Activated T-cell treated with anti-CD3 and anti-CD28 coated beads, Interleukin-2, amount 50 U/mL, for 24 hours (primary cell): Measurements from ENCODE around the gene FCAMR.
"Not testable (repeated sequence)": the region's sequence is repeated elsewhere in the genome, so short reads cannot be mapped to it uniquely, and the experiment has no call there.

Source experiments
- DNase-seq: peaks from one replicate; pipeline ENCODE4 v3.0.0-alpha.2; 2020
- H3K27ac Mint-ChIP-seq: 2 replicates; pipeline ENCODE4 v1.8.0; 2020; ENCODE audit warnings: mild to moderate bottlenecking, mixed read lengths
- H3K27me3 Mint-ChIP-seq: 2 replicates; pipeline ENCODE4 v1.8.0; 2020; ENCODE audit warnings: mixed read lengths
- H3K36me3 Mint-ChIP-seq: 2 replicates; pipeline ENCODE4 v1.8.0; 2020; ENCODE audit warnings: low read depth, mixed read lengths
- H3K4me1 Mint-ChIP-seq: 2 replicates; pipeline ENCODE4 v1.8.0; 2020; ENCODE audit warnings: low read depth, mixed read lengths
- H3K4me3 Mint-ChIP-seq: 2 replicates; pipeline ENCODE4 v1.8.0; 2020; ENCODE audit warnings: mild to moderate bottlenecking, moderate library complexity, mixed read lengths
- H3K9me3 Mint-ChIP-seq: 2 replicates; pipeline ENCODE4 v1.8.0; 2020; ENCODE audit warnings: mixed read lengths

FCAMR gene

DNA sequence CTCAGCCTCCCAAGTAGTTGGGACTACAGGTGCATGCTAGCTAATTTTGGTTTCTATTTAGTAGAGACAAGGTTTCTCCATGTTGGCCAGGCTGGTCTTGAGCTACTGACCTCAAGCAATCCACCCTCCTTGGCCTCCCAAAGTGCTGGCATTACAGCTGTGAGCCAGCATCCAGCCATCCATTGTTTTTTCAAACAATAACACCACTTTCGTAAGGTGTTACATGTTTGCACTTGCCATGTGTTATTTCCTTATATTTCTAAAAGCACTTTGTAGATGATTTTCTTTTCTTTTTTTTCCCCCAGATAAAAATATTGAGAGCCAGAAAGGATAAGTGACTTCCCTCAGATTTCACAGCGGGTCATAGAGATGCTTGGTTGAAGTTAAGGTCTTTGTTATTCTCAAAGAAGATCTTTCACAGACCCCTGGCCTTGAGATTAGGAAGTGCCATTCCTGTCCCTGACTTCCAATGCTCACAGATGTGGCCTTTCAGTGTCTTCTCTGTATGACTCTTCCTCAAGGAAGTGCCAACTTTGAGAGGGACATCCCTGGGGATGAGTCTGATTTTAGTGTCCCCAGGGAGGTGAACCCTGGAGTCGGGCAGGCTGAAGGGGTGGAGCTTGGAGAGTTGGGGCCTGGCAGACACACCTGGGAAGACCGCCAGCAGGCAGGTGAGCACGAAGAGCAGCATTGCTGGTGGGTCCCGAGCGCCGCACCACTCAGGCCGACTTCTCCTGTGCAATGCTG, 30.2 kb downstream of the FCAMR start:
- no peak overlapping the region for H3K27ac Mint-ChIP-seq
- no peak for DNase-seq
- no peaks in the 10 kb centered on the region for H3K4me1 Mint-ChIP-seq
- H3K27me3 Mint-ChIP-seq: no peaks in the 10 kb centered on the region
- H3K9me3 Mint-ChIP-seq: no peaks in the 10 kb centered on the region
- H3K4me3 Mint-ChIP-seq: no peak overlapping the region
- H3K36me3 Mint-ChIP-seq: no peaks in the 10 kb centered on the region

DNA sequence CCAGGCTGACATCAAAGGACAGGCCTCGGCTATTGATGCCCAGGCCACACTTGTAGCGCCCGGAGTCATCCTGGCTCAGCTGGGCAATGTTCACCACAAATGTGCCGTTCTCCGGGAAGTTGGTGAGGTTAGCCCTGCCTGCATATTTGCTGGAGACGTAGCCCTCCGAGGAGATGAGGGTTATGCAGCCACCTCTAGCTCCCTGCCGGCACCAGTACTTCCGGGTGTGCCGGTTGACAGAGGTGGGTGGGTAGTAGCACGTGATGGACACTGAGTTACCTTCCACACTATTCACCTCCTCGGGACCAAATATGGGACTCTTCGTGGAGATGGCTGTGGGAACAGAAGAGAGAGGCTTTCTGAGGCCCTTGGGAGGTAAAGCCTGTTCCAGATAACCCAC, 31.1 kb downstream of the FCAMR start:
- no peaks in the 10 kb centered on the region for H3K9me3 Mint-ChIP-seq
- H3K36me3 Mint-ChIP-seq: no peaks in the 10 kb centered on the region
- no peaks in the 10 kb centered on the region for H3K4me1 Mint-ChIP-seq
- H3K27ac Mint-ChIP-seq: no peak overlapping the region
- H3K4me3 Mint-ChIP-seq: no peak overlapping the region
- no peak for DNase-seq
- H3K27me3 Mint-ChIP-seq: no peaks in the 10 kb centered on the region

DNA sequence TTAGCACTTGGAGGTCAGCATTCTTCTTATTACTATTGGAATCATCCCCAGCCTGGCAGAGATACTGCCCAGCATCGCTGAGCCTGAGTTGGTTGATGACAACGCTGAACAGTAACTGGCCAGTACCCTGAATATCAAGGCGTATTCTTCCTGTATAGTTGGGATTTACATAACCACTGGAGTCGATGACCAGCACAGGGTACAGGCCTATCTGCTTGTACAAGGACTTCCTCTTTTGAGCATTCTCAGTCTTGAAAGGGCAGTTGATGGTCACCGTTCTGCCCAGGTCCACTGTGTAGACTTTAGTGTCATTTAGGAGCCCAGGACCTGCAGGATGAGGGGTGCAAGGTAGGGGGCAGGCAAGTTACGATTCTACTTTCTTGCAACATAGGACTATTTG, 32.8 kb downstream of the FCAMR start:
- DNase-seq: no peak

DNA sequence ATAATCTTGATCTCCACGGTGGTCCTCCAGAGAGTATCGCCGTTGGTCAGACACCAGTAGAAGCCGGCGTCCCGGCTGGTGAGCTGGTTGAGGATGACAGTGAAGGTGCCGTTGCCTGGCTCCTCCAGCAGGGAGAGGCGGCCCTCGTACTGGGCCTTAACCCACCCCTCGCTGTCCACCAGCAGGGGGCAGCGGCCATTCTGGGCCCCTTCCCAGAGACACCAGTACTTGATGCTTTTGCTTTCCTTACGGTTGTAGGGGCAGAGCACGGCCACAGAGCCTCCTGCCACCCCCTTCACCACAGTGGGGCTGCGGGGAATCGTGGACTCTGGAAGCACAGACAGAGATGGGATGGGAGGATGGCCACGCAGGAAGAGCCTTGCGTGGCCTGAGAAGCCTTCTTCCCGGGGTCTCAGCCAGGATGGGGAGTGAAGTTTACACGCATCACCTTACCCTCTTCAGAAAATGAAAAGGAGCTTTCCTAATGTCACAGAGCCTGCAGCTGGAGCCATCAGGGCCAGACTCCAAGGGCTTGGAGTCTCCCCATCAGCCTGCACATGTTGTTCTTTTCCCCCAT, 34.7 kb downstream of the FCAMR start:
- peak; percentile 65 for DNase-seq
- H3K27me3 Mint-ChIP-seq: no peaks in the 10 kb centered on the region
- no peaks in the 10 kb centered on the region for H3K9me3 Mint-ChIP-seq
- peaks cover 30% of the 10 kb centered on the region for H3K4me1 Mint-ChIP-seq
- H3K4me3 Mint-ChIP-seq: no peak overlapping the region
- H3K27ac Mint-ChIP-seq: no peak overlapping the region
- H3K36me3 Mint-ChIP-seq: no peaks in the 10 kb centered on the region

More for the DNA sequence above, 32.8 kb downstream of the FCAMR start:
- no peaks in the 10 kb centered on the region for H3K36me3 Mint-ChIP-seq
- no peaks in the 10 kb centered on the region for H3K27me3 Mint-ChIP-seq
- H3K4me3 Mint-ChIP-seq: no peak overlapping the region
- H3K4me1 Mint-ChIP-seq: peaks cover 11% of the 10 kb centered on the region
- H3K27ac Mint-ChIP-seq: no peak overlapping the region
- no peaks in the 10 kb centered on the region for H3K9me3 Mint-ChIP-seq

DNA sequence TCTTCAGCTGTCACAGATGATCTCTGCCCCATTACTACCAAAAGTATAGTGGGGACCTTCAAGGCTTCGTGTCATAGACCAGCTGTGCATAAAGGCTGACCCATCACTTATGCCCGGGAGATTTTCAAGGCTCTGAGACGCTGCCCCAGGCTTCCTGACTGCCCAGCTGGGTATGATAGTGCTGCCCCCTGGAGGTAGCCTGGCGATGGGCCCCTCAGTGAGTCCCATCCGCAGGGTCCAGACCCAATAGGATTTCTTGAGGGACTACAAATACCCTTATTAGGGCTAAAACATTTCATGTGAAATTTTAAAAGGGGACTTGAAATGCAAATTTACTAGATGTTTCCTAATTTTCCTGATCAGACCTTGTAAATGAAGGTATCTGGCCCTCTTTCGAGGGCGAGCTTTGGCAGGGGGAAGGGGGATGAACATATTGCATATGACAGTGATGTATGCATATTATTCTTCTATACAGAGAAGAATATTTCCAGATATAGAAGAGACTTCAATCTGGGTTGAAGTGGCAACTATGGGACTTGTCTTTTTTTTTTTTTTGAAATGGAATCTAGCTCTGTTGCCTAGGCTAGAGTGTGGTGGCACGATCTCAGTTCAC, 36.8 kb downstream of the FCAMR start:
- peak; percentile 81 for DNase-seq
- no peak overlapping the region for H3K4me3 Mint-ChIP-seq
- H3K9me3 Mint-ChIP-seq: no peaks in the 10 kb centered on the region
- no peak overlapping the region for H3K27ac Mint-ChIP-seq
- no peaks in the 10 kb centered on the region for H3K36me3 Mint-ChIP-seq
- peaks cover 44% of the 10 kb centered on the region for H3K4me1 Mint-ChIP-seq
- H3K27me3 Mint-ChIP-seq: no peaks in the 10 kb centered on the region

DNA sequence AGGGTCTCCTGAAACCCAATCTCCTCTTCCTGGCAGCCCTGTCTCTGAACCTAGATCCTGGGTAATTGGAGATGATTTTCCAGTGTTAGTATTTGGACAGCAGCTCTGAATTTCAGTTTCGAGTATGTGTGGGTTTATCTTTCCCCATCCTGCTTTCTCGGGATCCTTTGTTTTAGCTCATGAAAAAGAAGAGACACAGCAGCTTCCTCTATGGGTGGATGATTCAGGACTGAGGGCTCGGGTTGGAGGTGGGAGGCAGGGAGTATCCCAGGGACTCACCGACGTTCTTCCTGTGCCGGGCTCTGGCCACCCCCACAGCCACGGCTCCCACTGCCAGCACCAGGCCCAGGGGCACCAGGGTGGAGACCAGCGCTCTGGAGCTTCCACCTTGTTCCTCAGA, 38.1 kb downstream of the FCAMR start:
- H3K36me3 Mint-ChIP-seq: no peaks in the 10 kb centered on the region
- no peaks in the 10 kb centered on the region for H3K9me3 Mint-ChIP-seq
- no peak overlapping the region for H3K27ac Mint-ChIP-seq
- no peak overlapping the region for H3K4me3 Mint-ChIP-seq
- no peaks in the 10 kb centered on the region for H3K27me3 Mint-ChIP-seq
- peaks cover 54% of the 10 kb centered on the region for H3K4me1 Mint-ChIP-seq
- DNase-seq: no peak

DNA sequence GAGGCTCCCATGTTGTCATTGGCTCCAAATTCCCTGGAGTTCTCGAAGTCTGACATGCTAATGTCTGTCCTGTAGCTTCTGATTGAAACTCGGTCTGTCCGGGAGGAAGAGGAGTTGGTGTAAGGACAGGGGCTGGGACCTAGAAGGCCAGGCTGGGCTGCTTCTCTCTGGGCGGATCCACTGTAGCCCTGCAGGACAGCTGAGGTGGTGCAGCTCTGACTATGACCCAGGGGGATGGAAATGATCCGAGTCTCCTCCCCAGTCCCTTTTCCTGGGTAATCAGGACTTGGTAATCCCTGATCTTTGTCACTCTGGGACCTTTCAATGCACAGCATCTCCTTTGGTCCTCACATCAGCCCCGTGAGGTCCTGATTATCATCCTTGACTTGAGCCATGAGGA, 38.6 kb downstream of the FCAMR start:
- H3K9me3 Mint-ChIP-seq: no peaks in the 10 kb centered on the region
- no peak overlapping the region for H3K4me3 Mint-ChIP-seq
- peaks cover 55% of the 10 kb centered on the region for H3K4me1 Mint-ChIP-seq
- peak overlapping the region; percentile 26 for H3K27ac Mint-ChIP-seq
- H3K27me3 Mint-ChIP-seq: no peaks in the 10 kb centered on the region
- H3K36me3 Mint-ChIP-seq: no peaks in the 10 kb centered on the region
- DNase-seq: no peak

DNA sequence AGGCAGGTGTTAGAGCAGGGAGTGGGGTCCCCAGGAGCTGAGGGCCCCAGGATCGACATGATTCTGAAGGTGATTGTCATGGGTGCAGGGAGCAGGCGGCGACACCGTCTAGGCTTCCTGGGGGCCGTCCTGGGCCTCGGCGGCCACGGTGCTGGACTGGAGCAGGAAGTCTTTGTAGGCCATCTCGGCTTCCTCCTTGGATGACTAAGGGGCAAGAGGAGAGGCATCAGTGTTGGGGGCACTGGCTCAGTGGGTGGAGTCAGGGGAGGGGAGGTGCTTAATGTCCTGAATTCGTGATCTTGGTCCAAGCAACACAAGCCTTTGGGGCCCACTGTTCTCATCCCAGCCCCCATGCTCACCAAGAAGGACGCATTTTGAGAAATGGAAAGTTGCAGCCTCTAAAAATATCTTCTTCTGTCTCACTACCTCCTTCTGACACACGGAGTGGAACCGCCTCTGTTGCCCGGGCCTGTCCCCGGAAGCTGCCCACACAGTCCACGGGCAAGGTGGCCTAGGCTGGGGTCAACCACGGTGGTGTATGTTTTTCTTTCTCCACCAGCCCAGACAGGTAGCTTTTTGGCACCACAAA, 40.0 kb downstream of the FCAMR start:
- peak overlapping the region; percentile 50 for H3K4me3 Mint-ChIP-seq
- H3K4me1 Mint-ChIP-seq: peaks cover 59% of the 10 kb centered on the region
- peak overlapping the region; percentile 94 for H3K27ac Mint-ChIP-seq
- H3K27me3 Mint-ChIP-seq: no peaks in the 10 kb centered on the region
- H3K36me3 Mint-ChIP-seq: no peaks in the 10 kb centered on the region
- H3K9me3 Mint-ChIP-seq: no peaks in the 10 kb centered on the region
- DNase-seq: peak; percentile 73

DNA sequence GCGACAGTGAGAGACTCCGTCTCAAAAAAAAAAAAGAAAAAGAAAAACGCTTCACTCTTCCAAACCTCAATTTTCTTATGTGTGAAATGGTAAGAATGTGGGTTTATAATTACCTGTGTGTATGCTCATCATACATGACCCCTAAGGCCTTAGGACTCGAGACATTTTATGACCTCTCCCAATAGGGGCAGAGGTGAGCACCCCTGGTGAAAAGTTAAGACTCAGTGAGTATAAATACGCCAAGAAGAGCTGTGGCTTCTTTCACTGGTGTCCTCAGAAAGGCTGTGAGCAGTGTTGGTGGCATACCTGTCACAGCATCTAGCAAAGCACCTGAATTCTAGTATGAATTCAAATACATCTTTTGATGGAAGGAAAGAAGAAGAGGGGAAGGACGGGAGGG, 40.7 kb downstream of the FCAMR start:
- Mint-ChIP-seq H3K36me3 (no peaks in the 10 kb centered on the region), H3K9me3 (no peaks in the 10 kb centered on the region)

DNA sequence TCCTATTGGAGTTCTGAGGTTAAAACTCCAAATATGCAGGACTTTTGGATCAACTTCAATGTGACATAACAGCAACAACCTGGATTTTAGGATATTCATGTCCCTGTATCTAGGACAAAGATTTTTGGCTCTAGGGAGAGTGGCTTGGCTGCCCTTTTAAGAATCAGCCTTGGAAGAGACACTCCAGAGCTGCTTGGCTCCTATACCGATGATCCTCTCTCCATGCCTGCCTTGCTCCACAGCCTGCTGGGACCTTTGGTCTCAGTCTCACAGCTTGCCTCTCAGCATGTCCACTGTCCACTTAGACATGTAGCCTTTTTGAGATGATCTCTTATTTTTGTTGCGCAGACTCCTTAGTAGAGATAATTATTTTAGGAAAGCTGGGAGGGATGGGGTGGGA, 44.0 kb downstream of the FCAMR start:
- Mint-ChIP-seq H3K9me3 (no peaks in the 10 kb centered on the region), H3K36me3 (peaks cover 2% of the 10 kb centered on the region), H3K27ac (no peak overlapping the region), H3K4me3 (no peak overlapping the region), H3K4me1 (peaks cover 36% of the 10 kb centered on the region), H3K27me3 (no peaks in the 10 kb centered on the region)
- no peak for DNase-seq

More for the DNA sequence above, 40.7 kb downstream of the FCAMR start:
- no peaks in the 10 kb centered on the region for H3K27me3 Mint-ChIP-seq
- peaks cover 59% of the 10 kb centered on the region for H3K4me1 Mint-ChIP-seq
- no peak for DNase-seq
- peak overlapping the region; percentile 27 for H3K4me3 Mint-ChIP-seq
- peak overlapping the region; percentile 94 for H3K27ac Mint-ChIP-seq

DNA sequence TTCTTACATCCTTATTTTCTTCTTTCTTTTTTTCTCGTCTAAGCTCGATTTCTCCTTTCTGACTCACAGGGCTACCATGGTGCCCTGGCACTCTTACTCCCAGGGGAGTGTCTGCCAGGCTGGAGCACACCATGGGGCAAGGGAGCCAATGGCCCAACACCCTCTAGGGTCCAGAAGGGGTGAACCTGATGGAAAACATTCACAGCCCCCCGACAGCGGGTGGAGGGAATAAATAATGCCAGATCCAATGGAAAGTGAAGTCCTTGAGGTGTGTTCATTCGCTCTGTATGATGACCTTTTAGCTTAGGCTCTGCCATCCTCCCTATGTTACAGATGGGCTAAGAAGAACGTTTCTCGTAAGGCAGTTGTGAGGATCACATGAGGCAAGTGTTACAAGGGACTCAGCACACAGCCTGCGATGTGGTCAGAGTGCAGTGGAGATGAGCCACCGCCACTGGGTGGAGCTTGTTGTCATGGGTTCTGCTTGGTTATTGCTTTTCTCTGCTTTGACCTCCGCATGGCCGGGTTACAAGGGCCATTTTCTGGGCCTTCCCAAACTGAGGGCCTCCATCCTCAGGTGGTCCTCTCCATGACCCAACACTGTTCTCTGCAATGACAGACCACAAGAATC, 45.0 kb downstream of the FCAMR start:
- no peak for DNase-seq
- Mint-ChIP-seq H3K4me3 (no peak overlapping the region), H3K27ac (no peak overlapping the region), H3K27me3 (no peaks in the 10 kb centered on the region), H3K9me3 (no peaks in the 10 kb centered on the region), H3K36me3 (peaks cover 10% of the 10 kb centered on the region), H3K4me1 (peaks cover 26% of the 10 kb centered on the region)

DNA sequence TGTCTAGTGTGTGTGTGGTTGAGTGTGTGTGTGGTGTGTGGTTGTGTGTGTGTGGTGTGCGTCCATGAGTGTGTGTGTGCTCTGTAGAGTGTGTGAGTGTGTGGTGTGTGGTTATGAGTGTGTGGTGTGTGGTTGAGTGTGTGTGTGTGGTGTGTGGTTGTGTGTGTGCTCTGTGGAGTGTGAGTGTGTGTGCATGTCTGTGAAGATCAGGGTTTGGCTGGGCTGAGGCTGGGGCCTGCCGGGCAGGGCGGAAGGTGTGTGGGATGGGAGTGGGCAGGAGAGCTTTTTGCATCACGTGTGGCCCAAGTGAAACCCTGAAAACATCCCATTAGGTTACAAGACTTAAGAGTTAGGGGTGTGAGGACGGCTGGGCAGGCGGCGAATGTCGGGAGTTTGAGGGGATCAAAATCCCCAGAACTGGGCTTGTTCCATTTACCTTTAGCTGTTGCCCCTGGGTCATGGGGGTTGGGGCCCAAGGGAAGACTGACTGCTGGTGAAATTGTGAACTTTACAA, 45.6 kb downstream of the FCAMR start:
- Mint-ChIP-seq H3K9me3 (no peaks in the 10 kb centered on the region), H3K36me3 (peaks cover 14% of the 10 kb centered on the region), H3K27me3 (no peaks in the 10 kb centered on the region), H3K4me1 (peaks cover 23% of the 10 kb centered on the region), H3K27ac (no peak overlapping the region), H3K4me3 (no peak overlapping the region)
- DNase-seq: no peak

DNA sequence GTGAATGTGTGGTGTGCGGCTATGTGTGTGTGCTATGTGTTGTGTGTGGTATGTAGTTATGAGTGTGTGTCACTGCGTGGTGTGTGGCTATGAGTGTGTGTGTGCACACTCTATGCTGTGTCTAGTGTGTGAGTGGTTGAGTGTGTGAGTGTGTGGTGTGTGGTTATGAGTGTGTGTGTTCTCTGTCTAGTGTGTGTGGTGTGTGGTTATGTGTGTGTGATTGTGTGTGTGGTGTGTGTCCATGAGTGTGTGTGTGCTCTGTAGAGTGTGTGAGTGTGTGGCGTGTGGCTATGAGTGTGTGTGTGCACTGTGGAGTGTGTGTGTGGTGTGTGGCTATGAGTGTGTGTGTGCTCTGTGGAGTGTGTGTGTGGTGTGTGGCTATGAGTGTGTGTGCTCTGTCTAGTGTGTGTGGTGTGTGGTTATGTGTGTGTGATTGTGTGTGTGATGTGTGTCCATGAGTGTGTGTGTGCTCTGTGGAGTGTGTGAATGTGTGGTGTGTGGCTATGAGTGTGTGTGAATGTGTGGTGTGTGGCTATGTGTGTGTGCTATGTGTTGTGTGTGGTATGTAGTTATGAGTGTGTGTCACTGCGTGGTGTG, 46.2 kb downstream of the FCAMR start:
- H3K4me3 Mint-ChIP-seq, DNase-seq, H3K9me3 Mint-ChIP-seq, H3K27ac Mint-ChIP-seq, H3K27me3 Mint-ChIP-seq: not testable (repeated sequence)
- Mint-ChIP-seq H3K36me3 (peaks cover 14% of the 10 kb centered on the region), H3K4me1 (peaks cover 25% of the 10 kb centered on the region)
